Cardiac fibroblast (primary cell): ENCODE measurements around the gene DPP8.

Experiments
- DNase-seq, 2 donors: peaks; one replicate each; pipeline versions ENCODE4 v3.0.0 to v3.0.0-alpha.2; 2010; ENCODE audit warnings: low read depth in 2 of 2
- H3K4me3 ChIP-seq, 2 donors: replicated peaks in 1 of 2; 1 replicate in 1 of 2; 2 replicates in 1 of 2; pipeline ENCODE4 v1.5.1; 2011; ENCODE audit warnings: low read depth in 2 of 2, low read length in 2 of 2, mild to moderate bottlenecking in 2 of 2, moderate library complexity in 1 of 2
- CTCF ChIP-seq: IDR thresholded peaks from one replicate; pipeline ENCODE4 v1.5.1; 2011; ENCODE audit warnings: low read depth, mild to moderate bottlenecking, low read length, inconsistent platforms

Gene DPP8

GRCh38 chr15:65516997-65517865 lies at the start of gene DPP8:
DPP8 (minus strand) TSS chr15:65517689; CDS start chr15:65512553, 5,136 bp downstream.
- peak; percentile 95 to 96 for DNase-seq
- H3K4me3 ChIP-seq, result peak within 1 kb of the TSS; percentile 93 to 100
- peak; percentile 97 for TF ChIP-seq CTCF

GRCh38 chr15:65561934-65562333 lies 44.4 kb upstream of the DPP8 start:
- TF ChIP-seq CTCF, result no peak
- H3K4me3 ChIP-seq, result no peak overlapping the region
- no peak for DNase-seq

GRCh38 chr15:65559941-65560340 lies 42.5 kb upstream of the DPP8 start:
- DNase-seq, result no peak
- TF ChIP-seq CTCF, result no peak
- no peak overlapping the region for H3K4me3 ChIP-seq

- H3K4me3 ChIP-seq, result no peak overlapping the region
- TF ChIP-seq CTCF, result no peak
- no peak for DNase-seq
These were observed 41.7 kb upstream of the DPP8 start for GRCh38 chr15:65558997-65559760.

GRCh38 chr15:65558336-65558735 lies 40.8 kb upstream of the DPP8 start:
- DNase-seq, result peak; percentile 32 to 49
- no peak overlapping the region for H3K4me3 ChIP-seq
- no peak for TF ChIP-seq CTCF

- no peak for TF ChIP-seq CTCF
- no peak for DNase-seq
- H3K4me3 ChIP-seq, result no peak overlapping the region
These were observed 39.1 kb upstream of the DPP8 start for GRCh38 chr15:65556622-65557021.
